HG03139 (cell line): Measurements from ENCODE around the gene LRRC3.

Experiments
- ATAC-seq: cut with Tn5 transposase; IDR thresholded peaks from one replicate; pipeline ENCODE4 v1.9.1; 2021; ENCODE audit not compliant: unreplicated experiment

LRRC3 gene

GRCh38 chr21:44423941-44424607, 31.2 kb upstream of the LRRC3 start:
- no peak for ATAC-seq

GRCh38 chr21:44424608-44425306, 30.6 kb upstream of the LRRC3 start:
- ATAC-seq: no peak

- no peak for ATAC-seq
Observed at GRCh38 chr21:44425307-44425894, 29.9 kb upstream of the LRRC3 start.

- no peak for ATAC-seq
Observed at GRCh38 chr21:44425895-44426662, 29.2 kb upstream of the LRRC3 start.

GRCh38 chr21:44426663-44427191, 28.6 kb upstream of the LRRC3 start:
- no peak for ATAC-seq

GRCh38 chr21:44427241-44428120, 27.8 kb upstream of the LRRC3 start:
- no peak for ATAC-seq

GRCh38 chr21:44428281-44428960, 26.9 kb upstream of the LRRC3 start:
- ATAC-seq: no peak

GRCh38 chr21:44429894-44430293, 25.4 kb upstream of the LRRC3 start:
- ATAC-seq: no peak

GRCh38 chr21:44431300-44431699, 24.0 kb upstream of the LRRC3 start:
- no peak for ATAC-seq

- no peak for ATAC-seq
Observed at GRCh38 chr21:44432841-44433790, 22.2 kb upstream of the LRRC3 start.

GRCh38 chr21:44433791-44434567, 21.3 kb upstream of the LRRC3 start:
- no peak for ATAC-seq

- ATAC-seq: no peak
Observed at GRCh38 chr21:44434568-44434925, 20.8 kb upstream of the LRRC3 start.

- no peak for ATAC-seq
Observed at GRCh38 chr21:44434936-44435635, 20.2 kb upstream of the LRRC3 start.

GRCh38 chr21:44436111-44436611, 19.1 kb upstream of the LRRC3 start:
- no peak for ATAC-seq

GRCh38 chr21:44436958-44437357, 18.4 kb upstream of the LRRC3 start:
- no peak for ATAC-seq

- ATAC-seq: no peak
Observed at GRCh38 chr21:44437371-44437695, 18.0 kb upstream of the LRRC3 start.

GRCh38 chr21:44437696-44438431, 17.4 kb upstream of the LRRC3 start:
- no peak for ATAC-seq
